ENCODE measurements around the gene SLCO3A1.

Gene SLCO3A1

DNA sequence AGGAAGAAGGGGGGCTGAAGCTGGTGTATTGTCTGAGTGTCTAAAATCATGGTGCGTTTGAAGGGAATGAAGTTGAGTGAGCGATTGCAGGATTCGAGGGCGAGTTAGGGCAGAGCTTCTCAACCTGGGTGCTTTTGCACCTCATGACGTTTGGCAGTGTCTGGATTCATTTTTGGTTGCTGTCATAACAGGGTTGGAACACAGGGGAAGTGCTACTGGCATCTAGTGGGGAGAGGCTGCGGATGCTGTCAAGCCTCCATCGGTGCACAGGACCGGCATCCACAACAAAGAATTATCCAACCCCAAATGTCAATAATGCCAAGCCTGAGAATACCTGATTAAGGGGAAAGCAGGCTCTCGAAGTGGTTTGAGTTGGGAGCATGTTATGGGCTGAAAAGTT is 120.0 kb downstream of the SLCO3A1 start:
- no peak for DNase-seq

DNA sequence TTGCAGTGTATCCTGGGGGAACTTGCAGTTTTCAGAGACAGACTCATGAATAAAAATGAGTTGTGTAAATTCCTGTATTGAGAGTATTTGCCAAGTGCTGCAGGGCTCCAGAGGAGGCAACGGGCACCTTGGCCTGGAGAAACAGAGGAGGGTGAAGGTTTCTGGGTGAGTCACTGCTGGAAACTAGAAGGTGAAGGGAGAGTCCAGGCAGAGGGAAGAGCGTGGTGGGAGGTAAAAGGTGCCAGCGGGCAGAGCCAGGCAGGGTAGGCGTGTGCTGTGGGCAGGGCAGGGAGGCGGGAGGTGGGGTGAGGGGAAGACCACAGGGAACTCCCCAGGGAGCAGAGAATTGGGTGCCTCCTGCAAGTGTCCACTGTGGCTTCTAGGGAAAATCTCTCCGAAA is 120.8 kb downstream of the SLCO3A1 start:
- DNase-seq, result no peak

DNA sequence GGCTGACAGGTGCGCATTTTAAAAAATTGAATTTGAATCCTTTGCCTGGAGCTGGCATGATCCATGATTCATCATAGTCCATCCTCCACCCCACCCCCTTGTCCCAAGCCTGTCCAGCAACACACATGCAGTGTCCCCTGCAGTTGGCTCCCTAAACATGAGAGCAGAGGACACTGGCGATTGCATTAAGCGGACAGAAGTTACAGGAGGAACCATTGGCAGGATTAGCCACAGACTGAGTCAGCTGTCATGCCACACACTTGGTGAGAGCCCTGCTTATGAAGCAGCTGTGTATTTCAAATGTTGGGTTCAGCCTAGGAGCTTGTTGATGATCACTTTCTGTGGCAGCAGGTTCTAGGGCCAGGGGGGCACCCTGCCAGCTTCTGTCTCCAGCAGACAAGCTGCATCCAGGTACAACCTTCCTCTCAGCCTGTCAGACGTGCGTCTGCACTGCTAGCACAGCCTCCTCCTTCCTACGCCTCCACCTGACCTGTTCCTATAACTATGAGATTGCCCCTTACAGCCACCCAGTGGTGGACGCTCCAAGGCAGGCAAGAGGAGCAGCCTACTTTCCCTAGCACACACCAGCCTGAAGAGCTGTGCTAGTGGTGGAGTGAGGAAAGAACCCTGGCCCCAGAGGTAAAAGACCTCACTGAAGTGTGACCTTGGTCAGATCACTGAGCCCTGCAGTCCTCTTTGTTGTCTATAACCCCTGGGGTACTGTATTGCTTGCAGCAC is 121.9 kb downstream of the SLCO3A1 start:
- no peak for DNase-seq

DNA sequence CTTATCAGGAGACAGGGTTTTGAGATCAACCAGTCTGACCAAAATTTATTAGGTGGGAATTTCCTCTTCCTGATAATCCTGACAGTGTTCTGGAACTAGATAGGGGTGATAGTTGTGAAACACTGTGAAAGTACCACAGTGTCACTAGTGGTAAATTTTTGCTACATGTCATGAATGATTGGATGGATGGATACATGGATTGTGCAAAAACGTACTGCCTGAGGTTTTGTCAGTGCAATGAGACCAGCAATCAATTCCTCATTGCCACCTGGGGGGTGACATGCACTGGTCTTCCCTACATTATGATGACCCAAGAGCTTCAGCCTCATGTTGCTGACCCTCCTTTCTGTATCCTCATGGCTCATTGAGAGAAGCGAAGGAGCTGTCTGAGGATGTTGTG is 123.5 kb downstream of the SLCO3A1 start:
- no peak for DNase-seq

DNA sequence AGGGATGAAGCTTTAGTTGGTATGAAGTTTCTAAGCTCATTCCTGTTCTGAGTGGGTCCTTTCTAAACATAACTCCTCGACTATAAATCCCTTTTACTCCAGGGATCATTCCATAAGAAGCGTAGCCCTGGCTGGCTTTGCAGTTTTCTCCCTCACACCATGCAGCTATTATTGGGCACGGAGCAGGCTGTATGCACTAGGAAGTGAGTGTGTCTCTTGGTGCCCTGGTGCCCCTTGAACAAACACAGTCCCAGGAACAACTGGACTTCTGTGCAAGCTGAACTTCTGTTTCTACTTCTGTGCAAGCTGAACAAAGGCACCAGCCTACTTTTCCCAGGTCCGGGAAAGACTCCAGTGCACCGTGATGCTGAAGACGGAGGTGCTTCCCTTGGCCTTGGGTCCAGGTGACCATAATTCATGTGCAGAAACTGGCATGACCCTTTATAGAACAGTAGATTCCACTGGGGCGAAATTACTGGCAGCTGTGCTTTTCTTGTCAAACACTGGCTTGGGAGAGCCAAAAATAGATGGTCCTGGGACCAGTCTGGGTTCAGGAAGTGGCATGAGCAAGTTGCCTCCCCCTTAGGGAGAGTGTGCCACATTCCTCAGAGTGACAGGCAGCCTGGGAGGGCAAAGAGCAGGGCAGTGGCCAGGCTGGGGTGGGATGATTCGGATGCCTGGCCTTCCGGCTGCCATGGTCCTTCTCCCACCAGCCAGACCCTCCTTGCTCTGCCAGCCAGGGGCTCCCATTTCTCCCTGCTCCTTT is 127.2 kb downstream of the SLCO3A1 start:
- DNase-seq, result no peak

DNA sequence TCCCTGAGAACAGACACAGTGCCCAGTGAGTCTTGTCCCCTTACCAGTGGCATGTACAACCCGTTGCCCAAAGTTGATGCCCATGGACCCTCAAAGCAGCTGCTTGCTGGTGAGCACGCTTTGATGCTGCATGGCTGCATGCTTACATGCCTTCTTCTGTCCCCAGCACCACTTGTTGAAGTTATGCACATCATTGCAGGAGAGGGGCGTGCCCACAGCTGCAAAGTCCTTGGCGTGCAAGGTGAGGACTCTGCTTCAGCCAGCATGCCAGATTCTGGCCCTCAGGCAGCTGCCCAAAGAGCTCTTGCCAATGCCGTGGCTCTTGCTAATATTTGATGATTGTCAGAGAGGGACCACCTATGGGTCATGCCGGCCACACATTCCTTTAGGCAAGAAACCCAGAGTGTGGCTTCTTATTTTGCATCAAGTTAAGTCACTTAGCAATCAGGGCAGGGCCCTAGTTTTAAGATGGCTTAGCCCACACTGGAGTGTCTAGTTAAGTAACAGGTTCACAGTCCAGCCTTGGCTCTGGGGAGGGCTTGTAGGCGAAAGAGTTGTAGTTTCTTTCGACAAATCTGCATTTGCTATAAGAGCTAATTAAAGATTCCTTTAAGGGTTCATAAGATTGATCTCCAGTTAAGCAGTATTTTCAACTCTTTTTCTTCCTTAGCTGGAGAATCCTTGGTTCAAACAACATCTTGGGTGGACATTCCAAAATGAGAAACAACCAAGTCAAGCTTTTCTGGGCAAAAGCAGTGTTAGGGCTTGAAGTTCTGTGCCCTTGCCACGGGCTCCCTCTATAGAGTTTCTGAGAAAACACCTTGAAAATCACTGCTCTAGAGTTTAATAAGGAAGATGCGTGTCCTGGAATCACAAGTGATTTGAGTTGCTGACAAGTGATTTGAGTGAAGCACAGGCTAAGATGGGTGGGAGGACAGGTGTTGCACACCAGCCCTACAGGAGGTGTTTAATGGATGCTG is 128.6 kb downstream of the SLCO3A1 start:
- no peak for DNase-seq

DNA sequence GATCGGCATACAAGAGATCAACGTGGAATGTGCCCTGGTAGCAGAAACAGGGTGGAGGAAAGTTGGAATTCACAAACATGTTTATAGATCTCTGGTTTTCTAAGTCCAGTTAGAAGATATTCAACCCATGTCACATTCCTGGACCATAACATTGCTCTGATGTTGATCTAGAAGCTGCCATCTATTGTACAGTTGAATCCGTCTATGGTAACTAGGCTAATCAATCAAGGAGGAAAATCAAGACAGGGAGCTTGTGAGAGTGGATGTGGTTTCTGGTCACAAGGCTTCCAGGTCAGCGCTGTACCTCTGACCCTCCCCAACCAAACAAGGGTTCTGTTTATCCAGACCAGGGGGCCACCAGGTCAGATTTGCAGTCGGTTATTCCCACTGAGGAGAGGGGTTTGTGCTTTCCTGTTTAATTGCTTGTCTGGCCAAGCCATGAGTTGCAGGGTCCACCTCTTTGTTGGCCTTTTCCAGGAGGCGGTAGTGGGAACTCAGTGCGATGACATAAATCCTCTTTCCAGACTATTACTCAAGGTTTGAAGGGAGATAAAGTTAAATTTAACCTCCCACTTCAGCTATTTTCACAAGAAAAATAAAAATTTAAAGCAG is 130.3 kb downstream of the SLCO3A1 start:
- no peak for DNase-seq

DNA sequence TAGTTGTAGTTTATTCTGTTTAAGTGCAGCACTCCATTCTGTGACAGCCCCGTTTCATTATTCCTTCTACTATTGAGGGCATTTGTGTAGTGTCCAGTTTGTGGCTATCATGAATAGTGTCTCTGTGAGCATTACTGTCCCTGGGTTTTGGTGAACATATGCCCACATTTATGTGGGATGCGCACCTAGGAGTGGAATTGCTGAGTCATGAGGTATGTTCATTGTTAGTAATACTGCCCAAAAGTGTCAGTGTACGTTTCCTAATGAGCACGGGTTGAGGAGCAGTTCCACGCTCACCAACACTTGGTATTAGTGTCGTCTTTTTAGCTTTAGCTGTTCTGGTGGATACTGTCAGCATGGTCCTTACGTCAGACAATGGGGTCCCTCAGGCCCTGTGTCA is 131.8 kb downstream of the SLCO3A1 start:
- no peak for DNase-seq

DNA sequence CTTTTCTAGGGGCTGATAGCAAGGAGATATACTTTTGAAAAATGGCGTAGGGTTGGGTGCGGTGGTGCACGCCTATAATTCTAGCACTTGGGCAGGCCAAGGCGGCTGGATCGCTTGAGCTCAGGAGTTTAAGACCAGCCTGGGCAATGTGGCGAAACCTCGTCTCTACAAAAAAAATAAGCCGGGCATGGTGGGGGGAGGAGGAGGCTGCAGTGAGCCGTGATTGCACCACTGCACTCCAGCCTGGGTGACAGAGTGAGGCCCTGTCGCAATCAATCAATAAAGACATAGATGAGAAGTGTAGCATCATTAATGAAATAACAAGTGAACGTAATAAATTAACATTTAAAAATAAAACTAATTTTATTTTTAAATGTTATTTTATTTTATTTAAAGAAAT is 134.6 kb downstream of the SLCO3A1 start:
- DNase-seq, result no peak

DNA sequence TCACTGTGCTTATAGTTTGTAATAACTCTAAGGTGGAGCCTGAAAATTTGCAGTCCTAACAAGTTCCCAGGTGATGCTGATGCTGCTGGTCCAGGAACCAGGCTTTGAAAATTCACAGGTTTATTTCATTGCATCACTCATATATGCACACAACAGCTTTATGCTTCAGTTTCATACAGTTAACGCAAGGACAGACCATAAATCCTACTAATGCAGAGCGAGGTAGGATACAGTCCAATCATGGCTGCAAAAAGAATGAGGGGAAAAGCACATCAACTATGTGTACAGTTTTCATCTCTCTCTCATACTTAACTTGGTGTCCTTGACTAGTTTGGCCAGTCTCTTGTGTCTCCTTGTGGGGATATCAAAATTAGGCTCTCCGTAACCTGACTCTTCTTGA is 135.1 kb downstream of the SLCO3A1 start:
- DNase-seq, result no peak

DNA sequence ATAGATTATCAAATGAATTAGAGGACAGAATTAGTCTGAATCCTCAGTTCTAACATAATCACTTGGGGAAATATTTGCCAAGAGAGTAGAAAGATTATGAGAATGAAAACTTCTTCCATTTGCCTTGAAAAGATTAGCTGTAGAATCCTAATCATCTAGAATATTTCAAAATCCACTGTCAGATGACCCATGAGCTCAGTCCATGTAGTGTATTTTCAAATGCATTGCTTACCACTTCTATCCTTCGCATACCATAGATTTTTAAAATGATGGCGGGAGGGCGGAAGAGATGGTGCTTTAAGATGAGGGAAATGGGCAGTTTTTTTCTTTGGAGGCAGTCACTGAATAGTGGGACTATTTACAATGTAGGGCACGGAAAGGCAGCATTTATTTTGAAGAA is 136.3 kb downstream of the SLCO3A1 start:
- DNase-seq, result no peak

DNA sequence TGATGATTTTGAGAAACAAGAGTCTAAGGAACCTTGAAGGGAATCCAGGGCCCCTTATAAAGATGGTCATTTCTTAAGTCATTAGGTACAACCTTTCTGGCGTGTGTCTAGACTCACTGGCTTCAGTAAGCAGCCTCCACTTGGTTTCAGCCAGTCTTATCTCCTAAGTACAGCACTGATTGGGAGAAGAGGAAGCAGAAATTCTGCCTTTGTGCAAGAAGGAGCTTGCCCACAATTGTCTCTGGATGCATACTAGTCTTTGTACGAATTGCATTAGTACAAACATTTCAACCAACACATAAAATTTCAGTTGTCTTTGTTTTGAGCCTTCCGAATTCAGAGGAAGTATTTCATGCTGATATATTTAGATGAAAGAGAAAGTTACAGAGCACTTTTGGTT is 139.4 kb downstream of the SLCO3A1 start:
- no peak for DNase-seq

DNA sequence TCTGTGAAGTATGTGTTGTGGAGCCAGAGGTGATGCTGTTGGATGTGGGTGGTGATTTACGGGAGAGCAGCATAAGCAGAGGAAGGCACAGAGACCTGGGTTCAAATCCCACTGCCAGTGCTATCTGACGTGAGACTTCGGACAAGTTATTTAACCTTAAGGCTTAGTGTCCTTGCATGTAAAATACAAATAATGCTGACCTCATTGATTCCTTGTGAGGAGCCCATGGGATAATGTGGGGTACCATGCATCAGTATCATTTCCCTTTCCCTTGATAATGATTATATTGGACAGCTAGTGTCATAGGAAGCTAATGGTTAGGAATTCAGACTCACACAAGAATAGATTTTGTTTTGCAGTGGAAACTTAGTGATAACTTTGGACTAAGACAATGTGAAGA is 141.6 kb downstream of the SLCO3A1 start:
- no peak for DNase-seq

DNA sequence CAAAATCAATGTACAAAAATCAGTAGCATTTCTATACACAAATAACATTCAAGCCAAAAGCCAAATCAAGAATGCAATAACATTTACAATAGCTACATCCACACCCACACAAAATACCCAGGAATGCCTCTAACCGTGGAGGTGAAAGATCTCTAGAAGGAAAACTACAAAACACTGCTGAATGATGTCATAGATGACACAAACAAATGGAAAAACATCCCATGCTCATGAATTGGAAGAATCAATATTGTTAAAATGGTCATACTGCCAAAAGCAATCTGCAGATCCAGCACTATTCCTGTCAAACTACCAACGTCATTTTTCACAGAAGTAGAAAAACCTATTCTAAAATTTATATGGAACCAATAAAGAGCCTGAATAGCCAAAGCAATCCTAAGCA is 143.7 kb downstream of the SLCO3A1 start:
- no peak for DNase-seq

DNA sequence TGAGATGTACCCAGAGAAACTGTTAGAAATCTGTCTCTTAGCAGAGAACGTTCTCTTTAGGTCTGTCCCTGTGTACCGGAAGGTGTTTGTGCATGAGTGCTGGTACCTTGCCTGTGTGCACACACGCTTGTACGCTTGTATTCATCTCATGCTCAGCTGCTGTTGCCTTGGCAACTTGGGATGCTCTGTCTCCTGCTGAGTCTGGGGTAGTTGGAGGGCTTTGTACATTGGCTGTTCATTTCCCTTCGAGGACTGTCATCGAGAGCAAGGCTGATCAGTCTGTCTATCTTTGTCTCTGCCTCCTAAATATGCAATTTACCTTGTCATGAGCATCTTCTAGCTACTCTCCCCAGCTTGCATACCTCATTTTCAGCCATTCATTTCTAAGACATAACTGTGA is 147.2 kb downstream of the SLCO3A1 start:
- DNase-seq, result no peak

DNA sequence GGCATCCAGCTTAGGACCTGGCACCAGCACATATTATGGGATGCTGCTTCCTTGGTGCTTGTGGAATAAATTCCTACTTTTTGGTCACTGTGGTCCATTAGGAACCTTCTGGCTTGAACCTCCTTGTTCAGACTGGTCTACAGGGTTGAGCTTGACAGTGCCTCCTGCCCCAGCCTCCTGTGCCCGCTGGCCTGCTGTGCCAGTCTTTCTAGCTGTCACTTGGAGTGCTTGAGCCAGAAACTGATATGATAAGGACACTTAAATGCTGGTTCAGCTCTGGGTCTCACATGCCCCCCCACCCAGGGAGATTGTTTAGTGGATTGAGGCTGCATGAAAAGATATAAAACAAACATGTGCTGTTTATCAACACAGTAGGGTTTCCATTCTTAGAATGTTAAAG is 147.8 kb downstream of the SLCO3A1 start:
- no peak for DNase-seq

DNA sequence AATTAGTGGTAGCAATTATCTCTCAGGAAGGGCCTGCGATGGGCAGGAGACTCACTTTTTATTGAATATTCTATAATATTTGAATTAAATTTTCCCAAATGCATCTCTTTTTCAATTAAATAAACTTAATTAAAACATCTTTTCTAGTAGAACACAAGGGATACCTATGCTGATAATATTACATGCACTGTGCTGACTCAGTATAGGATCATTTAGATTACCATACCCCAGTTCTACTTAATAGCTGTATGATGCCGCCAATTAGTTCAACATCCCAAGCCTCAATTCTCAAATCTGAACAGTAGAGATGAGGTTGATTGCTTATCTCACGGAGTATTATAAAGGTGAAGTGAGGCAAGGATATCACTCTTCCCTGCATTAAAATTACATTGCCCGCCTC is 149.2 kb downstream of the SLCO3A1 start:
- no peak for DNase-seq

DNA sequence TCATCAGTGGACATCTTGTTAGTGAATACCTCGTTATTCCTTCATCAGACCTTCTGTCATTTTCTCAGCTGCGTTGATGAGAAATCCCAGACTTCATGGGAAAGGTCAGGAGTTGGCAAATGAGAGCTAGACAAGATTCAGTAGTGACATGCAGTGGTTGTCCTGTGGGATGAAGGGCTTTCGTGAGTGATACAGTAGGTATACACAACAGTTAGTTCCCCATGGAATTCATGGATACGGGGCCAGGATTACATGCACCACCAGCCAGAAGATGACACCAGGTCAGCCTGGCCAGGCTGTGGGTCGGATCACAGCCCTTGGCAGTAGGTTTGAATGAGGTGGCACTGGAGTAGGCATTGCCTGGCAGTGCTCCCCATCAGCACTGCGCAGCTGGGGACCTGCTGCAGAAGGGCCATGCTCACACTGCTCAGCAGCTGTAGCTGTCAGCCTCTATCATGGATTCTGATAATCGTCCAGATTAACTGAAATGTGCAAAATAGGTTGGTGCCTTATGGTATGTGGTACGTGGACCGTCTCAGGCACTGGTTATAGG is 150.1 kb downstream of the SLCO3A1 start:
- DNase-seq, result no peak

DNA sequence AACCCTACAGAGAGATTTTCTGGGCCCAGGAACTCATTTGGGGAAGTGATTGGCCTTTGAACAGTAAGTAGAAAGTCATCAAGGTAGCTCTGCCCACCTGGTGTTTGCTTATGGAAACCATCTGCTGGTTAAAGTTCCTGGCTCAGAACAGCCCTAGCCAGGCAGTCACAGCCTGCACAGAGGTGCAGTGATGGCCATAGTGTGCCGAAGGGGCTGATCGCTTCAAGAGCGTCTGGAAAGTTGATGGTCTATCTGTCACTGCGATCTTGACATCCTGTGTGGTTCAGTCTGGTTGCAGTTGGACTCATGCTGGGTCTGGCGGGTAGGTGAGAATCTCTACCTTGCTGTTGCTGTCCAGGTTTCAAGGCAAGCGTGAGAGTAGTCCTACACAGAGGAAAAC is 151.6 kb downstream of the SLCO3A1 start:
- no peak for DNase-seq

DNA sequence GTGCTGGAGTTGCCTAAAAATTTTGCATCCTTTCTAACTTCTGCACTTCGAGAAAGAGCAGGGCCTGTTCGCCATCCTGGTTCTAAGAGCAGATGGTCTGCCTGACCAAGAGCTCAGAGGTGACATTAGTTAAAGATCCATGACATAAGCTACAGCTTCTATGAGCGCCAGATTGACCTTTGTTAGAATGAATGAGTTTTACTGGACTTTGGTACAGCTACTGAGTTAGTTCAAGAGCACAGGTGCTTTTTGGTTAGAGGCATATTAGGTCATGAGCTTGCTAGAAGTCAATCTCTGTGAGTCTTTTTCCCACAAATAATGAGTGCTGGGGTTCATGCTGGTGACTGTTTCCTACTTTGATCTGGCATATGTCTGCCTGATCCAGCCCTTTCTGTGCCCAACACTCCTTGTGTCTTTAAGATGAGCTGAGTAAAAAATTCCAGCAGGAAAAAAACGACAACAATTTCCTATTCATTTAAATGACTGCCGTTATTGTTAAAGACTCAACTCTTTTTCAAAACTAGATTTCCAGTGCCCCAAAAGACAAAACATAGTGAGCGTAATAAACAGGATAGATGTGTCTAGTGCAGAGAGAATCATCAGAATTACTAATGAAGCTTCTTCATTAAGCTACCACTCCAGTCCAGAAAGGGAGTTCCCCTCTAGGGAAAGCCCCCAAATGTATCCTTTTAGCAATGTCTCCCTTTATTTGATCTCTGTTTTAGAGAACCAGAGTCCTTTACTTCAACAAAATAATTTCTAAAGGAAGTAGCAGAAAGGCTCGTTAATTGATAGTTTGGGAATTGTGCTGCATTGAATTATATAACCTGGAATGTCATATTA is 152.9 kb downstream of the SLCO3A1 start:
- no peak for DNase-seq

DNA sequence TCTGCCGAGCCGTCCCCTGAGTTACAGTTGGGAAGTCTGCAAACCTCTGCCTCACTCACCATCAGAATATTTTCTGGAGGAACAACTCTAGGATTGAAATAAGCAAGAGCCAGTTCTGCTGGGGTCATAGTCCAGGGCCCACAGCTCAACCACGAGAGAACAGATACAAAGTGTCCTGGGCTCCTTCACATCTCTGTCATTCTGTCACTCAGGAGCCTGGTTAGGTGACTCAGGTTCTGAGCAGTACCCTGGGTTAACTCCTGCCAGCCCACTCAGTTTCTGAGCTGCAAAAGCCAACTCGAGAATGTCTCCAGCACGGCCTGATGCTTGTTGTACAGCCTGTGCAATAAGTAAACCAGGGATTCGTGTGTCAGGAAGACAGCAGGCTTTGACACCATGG is 155.7 kb downstream of the SLCO3A1 start:
- DNase-seq, result no peak

Measured in fibroblast of skin of abdomen (primary cell).